Natural killer cell (primary cell): ENCODE data around the gene SMARCD1. TPM values are rescaled to one million over a fixed set of nuclear protein-coding genes. Genes with fewer than 3 reads are reported as not detected.

Experiments
- ATAC-seq, 3 donors: fragments of 150-1000 bp in 2 of 3; fragments of 200-7000 bp in 1 of 3; cut with Tn5 transposase; 1 replicate in 1 of 3; 2 replicates in 2 of 3; pipeline ENCODE4 v1.10.0; 2021; ENCODE audit warnings: mild to moderate bottlenecking in 2 of 3, moderate library complexity in 2 of 3
- DNase-seq, 2 donors: peaks; one replicate each; pipeline versions ENCODE4 v3.0.0 to v3.0.0-alpha.2; 2013 to 2021; ENCODE audit warnings: mixed read lengths in 1 of 2
- H3K27ac ChIP-seq: one replicate; pipeline ENCODE4 v1.5.1; 2013; ENCODE audit warnings: mild to moderate bottlenecking, low read length
- H3K27me3 ChIP-seq: one replicate; pipeline ENCODE4 v1.6.1; 2013; ENCODE audit warnings: low read length; ENCODE audit not compliant: control insufficient read depth, insufficient read depth
- H3K36me3 ChIP-seq: one replicate; pipeline ENCODE4 v1.6.1; 2013; ENCODE audit warnings: low read length; ENCODE audit not compliant: control insufficient read depth, insufficient read depth
- H3K4me1 ChIP-seq: one replicate; pipeline ENCODE4 v1.6.1; 2013; ENCODE audit warnings: low read length; ENCODE audit not compliant: control insufficient read depth, insufficient read depth
- H3K4me3 ChIP-seq: one replicate; pipeline ENCODE4 v1.5.1; 2013; ENCODE audit warnings: low read length
- H3K9me3 ChIP-seq: one replicate; pipeline ENCODE4 v1.6.1; 2013; ENCODE audit warnings: low read length; ENCODE audit not compliant: control insufficient read depth, insufficient read depth
- H3K27ac Mint-ChIP-seq, 2 donors: one replicate each; pipeline ENCODE4 v1.8.0; 2022; ENCODE audit warnings: mild to moderate bottlenecking in 2 of 2, mixed read lengths in 2 of 2, moderate library complexity in 1 of 2
- H3K27me3 Mint-ChIP-seq, 2 donors: one replicate each; pipeline ENCODE4 v1.8.0; 2022; ENCODE audit warnings: low read depth in 2 of 2, mixed read lengths in 2 of 2
- H3K36me3 Mint-ChIP-seq: one replicate; pipeline ENCODE4 v1.8.0; 2022; ENCODE audit warnings: mixed read lengths
- H3K4me1 Mint-ChIP-seq, 2 donors: one replicate each; pipeline ENCODE4 v1.8.0; 2022; ENCODE audit warnings: mixed read lengths in 2 of 2
- H3K4me3 Mint-ChIP-seq: one replicate; pipeline ENCODE4 v1.8.0; 2022; ENCODE audit warnings: mild to moderate bottlenecking, moderate library complexity, mixed read lengths
- H3K9me3 Mint-ChIP-seq, 2 donors: one replicate each; pipeline ENCODE4 v1.8.0; 2022; ENCODE audit warnings: mixed read lengths in 2 of 2
- WGBS: methylation state at CpG from one replicate; pipeline ENCODE4 v1.1.7; 2013; ENCODE audit warnings: missing lambda C conversion rate; ENCODE audit not compliant: insufficient coverage; 5-methylcytosine and 5-hydroxymethylcytosine counted together
- intact Hi-C: fragments of 100-400 bp; cut with micrococcal nuclease; formaldehyde crosslinking; loops from one replicate; pipeline ENCODE4 v1.14.2; 2022
- total RNA-seq, 4 donors: library from RNA; stranded (reverse); fragments of 120-200 nt in 1 of 4; gene quantifications; one replicate each; pipeline versions ENCODE4 v1.2.3 to v1.2.4, GENCODE V29; 2013 to 2022
- TF ChIP-seq, protein P1 (sequence below): fragments of 200-600 bp; IDR thresholded peaks from one replicate; pipeline ENCODE4 v1.8.0; 2022; ENCODE audit warnings: antibody characterized with exemption

Gene SMARCD1
- total RNA-seq, 3 donors from 2014 or later (not counting 1 experiment from before 2014, with no cell fraction given), result 81.3 to 97.0 (median 88.6) TPM

- TF ChIP-seq, protein P1, sequence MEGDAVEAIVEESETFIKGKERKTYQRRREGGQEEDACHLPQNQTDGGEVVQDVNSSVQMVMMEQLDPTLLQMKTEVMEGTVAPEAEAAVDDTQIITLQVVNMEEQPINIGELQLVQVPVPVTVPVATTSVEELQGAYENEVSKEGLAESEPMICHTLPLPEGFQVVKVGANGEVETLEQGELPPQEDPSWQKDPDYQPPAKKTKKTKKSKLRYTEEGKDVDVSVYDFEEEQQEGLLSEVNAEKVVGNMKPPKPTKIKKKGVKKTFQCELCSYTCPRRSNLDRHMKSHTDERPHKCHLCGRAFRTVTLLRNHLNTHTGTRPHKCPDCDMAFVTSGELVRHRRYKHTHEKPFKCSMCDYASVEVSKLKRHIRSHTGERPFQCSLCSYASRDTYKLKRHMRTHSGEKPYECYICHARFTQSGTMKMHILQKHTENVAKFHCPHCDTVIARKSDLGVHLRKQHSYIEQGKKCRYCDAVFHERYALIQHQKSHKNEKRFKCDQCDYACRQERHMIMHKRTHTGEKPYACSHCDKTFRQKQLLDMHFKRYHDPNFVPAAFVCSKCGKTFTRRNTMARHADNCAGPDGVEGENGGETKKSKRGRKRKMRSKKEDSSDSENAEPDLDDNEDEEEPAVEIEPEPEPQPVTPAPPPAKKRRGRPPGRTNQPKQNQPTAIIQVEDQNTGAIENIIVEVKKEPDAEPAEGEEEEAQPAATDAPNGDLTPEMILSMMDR, result no peak
- peak overlapping the region; percentile 89 to 94 for H3K27ac Mint-ChIP-seq
- 93% methylated on average over 5 of the region's 5 CpGs for WGBS
- peaks cover 6% of the 10 kb centered on the region for H3K36me3 Mint-ChIP-seq
- Histone ChIP-seq H3K27ac (peak overlapping the region; percentile 86), H3K4me1 (peaks cover 13% of the 10 kb centered on the region), H3K36me3 (peaks cover 25% of the 10 kb centered on the region), H3K9me3 (no peaks in the 10 kb centered on the region), H3K4me3 (no peak overlapping the region), H3K27me3 (no peaks in the 10 kb centered on the region)
- no peaks in the 10 kb centered on the region for H3K27me3 Mint-ChIP-seq
- no peak for ATAC-seq
- intact Hi-C loops, result loop anchor here (10.0 kb wide), 1 partner anchor 229 kb away; no protein-coding TSS in a partner anchor
- H3K9me3 Mint-ChIP-seq, result no peaks in the 10 kb centered on the region
- peak in 1 of 2 donors; percentile 38 for DNase-seq
- H3K4me3 Mint-ChIP-seq, result peak overlapping the region; percentile 89
- peaks cover 33 to 38% of the 10 kb centered on the region in 2 donors for H3K4me1 Mint-ChIP-seq
These were observed 1.0 kb downstream of the SMARCD1 start for GRCh38 chr12:50086148-50086547.

DNA sequence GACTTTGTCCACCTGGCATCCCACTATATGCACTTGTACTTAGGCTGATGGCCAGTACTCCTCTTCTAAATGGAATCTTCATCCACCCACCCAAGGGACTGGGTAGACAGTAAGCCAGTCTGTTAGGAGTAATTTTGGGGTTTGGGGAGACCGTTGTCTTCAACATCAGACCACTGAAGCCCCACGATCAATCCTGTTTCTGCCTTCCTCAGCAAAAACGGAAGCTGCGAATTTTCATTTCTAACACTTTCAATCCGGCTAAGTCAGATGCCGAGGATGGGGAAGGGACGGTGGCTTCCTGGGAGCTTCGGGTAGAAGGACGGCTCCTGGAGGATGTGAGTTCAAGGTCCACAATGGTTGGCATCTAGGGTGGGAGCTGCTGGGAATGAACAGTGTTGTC, 2.0 kb downstream of the SMARCD1 start:
- Mint-ChIP-seq H3K4me3 (peak overlapping the region; percentile 47), H3K27ac (peak overlapping the region; percentile 89 to 94), H3K36me3 (peaks cover 6% of the 10 kb centered on the region), H3K27me3 (no peaks in the 10 kb centered on the region), H3K4me1 (peaks cover 33 to 38% of the 10 kb centered on the region in 2 donors), H3K9me3 (no peaks in the 10 kb centered on the region)
- DNase-seq (no peak), ATAC-seq (no peak)
- Histone ChIP-seq H3K27me3 (no peaks in the 10 kb centered on the region), H3K9me3 (no peaks in the 10 kb centered on the region), H3K4me1 (peaks cover 13% of the 10 kb centered on the region), H3K27ac (no peak overlapping the region), H3K36me3 (peaks cover 30% of the 10 kb centered on the region), H3K4me3 (no peak overlapping the region)
- TF ChIP-seq, protein P1, result no peak
- WGBS, result 98% methylated on average over 9 of the region's 9 CpGs
- intact Hi-C loops, result loop anchor here (10.0 kb wide), 1 partner anchor 228 kb away; no protein-coding TSS in a partner anchor

DNA sequence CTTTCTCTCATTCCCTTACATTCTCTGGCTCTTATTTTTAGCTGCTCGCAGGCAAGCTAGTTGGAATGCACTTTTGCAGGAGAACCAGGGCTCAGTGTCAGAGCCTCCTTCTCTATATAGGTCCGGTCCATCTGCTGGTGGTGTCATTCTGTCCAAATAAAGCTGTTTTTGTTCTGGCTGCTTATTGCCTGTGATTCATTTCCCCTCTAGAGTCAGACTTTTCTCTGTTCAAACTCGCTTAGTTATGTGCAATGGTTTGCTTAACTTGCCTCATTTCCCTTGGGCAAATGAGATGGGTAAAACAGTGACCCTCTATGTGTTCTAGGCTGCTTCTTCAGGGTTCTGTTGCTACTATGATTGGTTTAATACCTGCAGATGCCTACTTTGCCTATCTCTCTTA, 2.9 kb downstream of the SMARCD1 start:
- Mint-ChIP-seq H3K4me3 (peak overlapping the region; percentile 13), H3K27ac (peak overlapping the region; percentile 65 to 71), H3K9me3 (no peaks in the 10 kb centered on the region), H3K4me1 (peaks cover 33 to 38% of the 10 kb centered on the region in 2 donors), H3K27me3 (no peaks in the 10 kb centered on the region), H3K36me3 (peaks cover 6% of the 10 kb centered on the region)
- TF ChIP-seq, protein P1, result no peak
- peaks cover 13% of the 10 kb centered on the region for H3K4me1 ChIP-seq
- H3K4me3 ChIP-seq, result no peak overlapping the region
- H3K9me3 ChIP-seq, result no peaks in the 10 kb centered on the region
- no peaks in the 10 kb centered on the region for H3K27me3 ChIP-seq
- H3K36me3 ChIP-seq, result peaks cover 34% of the 10 kb centered on the region
- ATAC-seq (no peak), DNase-seq (no peak)
- WGBS, result 89% methylated on average over 3 of the region's 3 CpGs
- intact Hi-C loops, result loop anchor here (1.0 to 10.0 kb wide), 2 partner anchors 79 to 227 kb away; partner anchors contain the start of gene CERS5
- no peak overlapping the region for H3K27ac ChIP-seq
